HepG2 (cell line): ENCODE data around the gene RMDN2. TPM values are rescaled to one million over a fixed set of nuclear protein-coding genes. Genes with fewer than 3 reads are reported as not detected.

Source experiments
- FOSL1 ChIP-seq: sonication (generic); formaldehyde crosslinking; IDR thresholded peaks from 2 replicates; pipeline ENCODE4 v1.9.0; 2021; ENCODE audit warnings: missing genetic modification reagents, borderline replicate concordance
- JUND ChIP-seq: sonication (generic); formaldehyde crosslinking; IDR thresholded peaks from 2 replicates; pipeline ENCODE4 v1.8.0; 2022; ENCODE audit warnings: mild to moderate bottlenecking, missing genetic modification reagents
- KDM5B ChIP-seq: sonication (generic); formaldehyde crosslinking; IDR thresholded peaks from 2 replicates; pipeline ENCODE4 v1.4.0; 2020; ENCODE audit warnings: missing genetic modification reagents, mild to moderate bottlenecking, borderline replicate concordance
- NPAS2 ChIP-seq: sonication (generic); formaldehyde crosslinking; IDR thresholded peaks from 2 replicates; pipeline ENCODE4 v1.8.0; 2022; ENCODE audit warnings: mild to moderate bottlenecking, missing genetic modification reagents, borderline replicate concordance
- RARG ChIP-seq: sonication (generic); formaldehyde crosslinking; IDR thresholded peaks from 2 replicates; pipeline ENCODE4 v1.4.0; 2020; ENCODE audit warnings: low read depth, mild to moderate bottlenecking, missing genetic modification reagents
- RORA ChIP-seq: sonication (generic); formaldehyde crosslinking; IDR thresholded peaks from 2 replicates; pipeline ENCODE4 v1.5.0; 2020; ENCODE audit warnings: mild to moderate bottlenecking, missing genetic modification reagents, moderate library complexity
- SAFB2 ChIP-seq: sonication (generic); formaldehyde crosslinking; IDR thresholded peaks from 2 replicates; pipeline ENCODE4 v1.5.1; 2020; ENCODE audit warnings: missing genetic modification reagents, low read depth, mild to moderate bottlenecking, borderline replicate concordance
- ZFYVE20 ChIP-seq: sonication (generic); formaldehyde crosslinking; IDR thresholded peaks from 2 replicates; pipeline ENCODE4 v1.8.0; 2023; ENCODE audit warnings: low read depth, mild to moderate bottlenecking, moderate library complexity, missing genetic modification reagents, borderline replicate concordance
- ZNF101 ChIP-seq: sonication (generic); formaldehyde crosslinking; IDR thresholded peaks from 2 replicates; pipeline ENCODE4 v1.4.0; 2020; ENCODE audit warnings: mild to moderate bottlenecking, low read depth, missing genetic modification reagents, borderline replicate concordance
- ZNF12 ChIP-seq: sonication (generic); formaldehyde crosslinking; IDR thresholded peaks from 2 replicates; pipeline ENCODE4 v1.5.0; 2020; ENCODE audit warnings: missing genetic modification reagents
- ZNF124 ChIP-seq: sonication (generic); formaldehyde crosslinking; IDR thresholded peaks from 2 replicates; pipeline ENCODE4 v1.4.0; 2020; ENCODE audit warnings: missing genetic modification reagents
- ZNF20 ChIP-seq: sonication (generic); formaldehyde crosslinking; IDR thresholded peaks from 2 replicates; pipeline ENCODE4 v1.4.0; 2020; ENCODE audit warnings: mild to moderate bottlenecking, moderate library complexity, missing genetic modification reagents
- ZNF326 ChIP-seq: sonication (generic); formaldehyde crosslinking; IDR thresholded peaks from 2 replicates; pipeline ENCODE4 v1.4.0; 2020; ENCODE audit warnings: missing genetic modification reagents, borderline replicate concordance
- ZNF484 ChIP-seq: sonication (generic); formaldehyde crosslinking; IDR thresholded peaks from 2 replicates; pipeline ENCODE4 v1.5.1; 2020; ENCODE audit warnings: mild to moderate bottlenecking, low read depth, missing genetic modification reagents, borderline replicate concordance
- ZNF720 ChIP-seq: sonication (generic); formaldehyde crosslinking; IDR thresholded peaks from 2 replicates; pipeline ENCODE4 v1.4.0; 2020; ENCODE audit warnings: missing genetic modification reagents
- ZNF792 ChIP-seq: IDR thresholded peaks from 2 replicates; pipeline ENCODE4 v1.6.1; 2016
- ZSCAN21 ChIP-seq: sonication (generic); formaldehyde crosslinking; IDR thresholded peaks from 2 replicates; pipeline ENCODE4 v1.8.0; 2022; ENCODE audit warnings: mild to moderate bottlenecking, missing genetic modification reagents, moderate library complexity, borderline replicate concordance
- polyA plus RNA-seq, 8 experiments: library from polyadenylated mRNA; depleted of rRNA in 3 of 8; stranded (reverse) in 7 of 8; unstranded in 1 of 8; fragments of >200 nt; fragmentation: Illumina TruSeq in 4 of 8; extraction: Trizol in 4 of 8; gene quantifications; 2 replicates each; pipeline versions ENCODE4 v1.2.1 to v1.2.3, GENCODE V29; 2011 to 2016; ENCODE audit warnings: low read depth in 4 of 8, missing spikeins in 1 of 8, mixed read lengths in 1 of 8; ENCODE audit not compliant: insufficient read depth in 1 of 8
- total RNA-seq, 5 experiments: library from RNA; depleted of rRNA; stranded (reverse); fragments of >200 nt; fragmentation: Illumina TruSeq; extraction: Trizol; gene quantifications; 2 replicates each; pipeline ENCODE4 v1.2.3, GENCODE V29; 2016; ENCODE audit warnings: low read depth in 1 of 5
- TF ChIP-seq, protein P1 (sequence below): sonication (generic); formaldehyde crosslinking; IDR thresholded peaks from 2 replicates; pipeline ENCODE4 v1.9.0; 2021; ENCODE audit warnings: missing genetic modification reagents, mild to moderate bottlenecking, borderline replicate concordance
- TF ChIP-seq, protein P2 (sequence below): sonication (generic); formaldehyde crosslinking; IDR thresholded peaks from 2 replicates; pipeline ENCODE4 v1.4.0; 2020; ENCODE audit warnings: missing genetic modification reagents, borderline replicate concordance
- TF ChIP-seq, protein P3 (sequence below): sonication (generic); formaldehyde crosslinking; IDR thresholded peaks from 2 replicates; pipeline ENCODE4 v1.5.1; 2020; ENCODE audit warnings: missing genetic modification reagents, mild to moderate bottlenecking, borderline replicate concordance
- TF ChIP-seq, protein P4 (sequence below): sonication (generic); formaldehyde crosslinking; IDR thresholded peaks from 2 replicates; pipeline ENCODE4 v1.4.0; 2020; ENCODE audit warnings: mild to moderate bottlenecking, missing genetic modification reagents
- TF ChIP-seq, protein P5 (sequence below): sonication (generic); formaldehyde crosslinking; IDR thresholded peaks from 2 replicates; pipeline ENCODE4 v1.8.1; 2023; ENCODE audit warnings: mild to moderate bottlenecking, missing genetic modification reagents

The RMDN2 gene
- total and polyA plus RNA-seq, 2 of the 13 experiments (the other 11 are each of a cell fraction or from before 2014, with no cell fraction given), result 2.3 to 8.9 TPM

DNA sequence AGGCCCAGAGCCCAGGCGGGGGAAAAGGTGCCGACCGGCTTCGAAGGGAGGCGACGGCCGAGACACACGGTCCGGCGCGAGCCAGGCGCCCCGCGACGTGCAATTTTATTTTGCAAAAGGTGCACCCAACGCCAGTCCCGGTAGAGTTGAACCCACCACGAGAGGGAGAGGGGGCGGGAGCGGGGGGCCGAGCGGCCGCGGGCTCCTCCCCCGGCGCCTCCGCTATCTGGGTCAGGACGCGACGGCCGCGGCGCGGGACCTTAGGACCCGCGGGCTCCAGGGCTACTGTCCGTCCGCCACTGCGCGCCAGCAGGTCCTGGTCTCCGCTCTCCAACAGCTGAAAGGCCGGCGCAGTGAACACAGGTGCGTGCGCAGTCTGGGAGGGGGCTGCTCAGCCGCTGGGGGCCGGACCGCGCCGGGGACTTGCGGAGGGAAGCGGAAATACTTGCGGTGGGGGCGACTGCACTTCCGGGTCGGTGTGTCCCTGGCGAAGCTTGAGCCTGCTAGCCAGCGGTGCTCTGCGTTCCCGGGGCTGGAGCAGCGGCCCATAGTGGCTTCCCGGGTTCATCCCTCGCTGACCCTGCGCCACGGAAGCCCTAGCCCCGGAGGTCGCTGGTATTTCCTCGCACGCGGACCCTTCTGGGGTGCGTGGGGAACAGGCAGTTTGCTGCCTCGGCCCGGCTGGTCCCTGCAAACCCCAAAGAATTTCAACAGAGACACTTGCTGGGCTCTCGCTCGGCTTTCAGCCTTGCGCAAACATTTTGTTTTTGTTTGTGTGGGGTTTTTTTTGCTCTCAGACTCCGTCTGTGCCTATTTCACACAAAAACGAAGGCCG, at the start of gene RMDN2 (continued):
- TF ChIP-seq ZNF20 (CRISPR knock-in tag) (peak; percentile 85), NPAS2 (CRISPR knock-in tag) (no peak), ZNF326 (no peak), ZNF720 (CRISPR knock-in tag) (no peak), RORA (CRISPR knock-in tag) (no peak), SAFB2 (CRISPR knock-in tag) (peak; percentile 84; the same call in 1 of the 2 replicates), ZNF101 (CRISPR knock-in tag) (peak; percentile 90), ZNF792 (CRISPR knock-in tag) (peak; percentile 84; the same call in 1 of the 2 replicates), ZNF484 (no peak), ZFYVE20 (CRISPR knock-in tag) (no peak), RARG (CRISPR knock-in tag) (peak; percentile 84), KDM5B (CRISPR knock-in tag) (peak; percentile 99), ZNF124 (CRISPR knock-in tag) (peak; percentile 72; the same call in 1 of the 2 replicates), ZSCAN21 (CRISPR knock-in tag) (peak; percentile 97; the same call in 1 of the 2 replicates), ZNF12 (CRISPR knock-in tag) (peak; percentile 36; the same call in 1 of the 2 replicates), FOSL1 (CRISPR knock-in tag) (no peak; the same call in 1 of the 2 replicates), JUND (CRISPR knock-in tag) (peak; percentile 54)
- TF ChIP-seq, protein P1, sequence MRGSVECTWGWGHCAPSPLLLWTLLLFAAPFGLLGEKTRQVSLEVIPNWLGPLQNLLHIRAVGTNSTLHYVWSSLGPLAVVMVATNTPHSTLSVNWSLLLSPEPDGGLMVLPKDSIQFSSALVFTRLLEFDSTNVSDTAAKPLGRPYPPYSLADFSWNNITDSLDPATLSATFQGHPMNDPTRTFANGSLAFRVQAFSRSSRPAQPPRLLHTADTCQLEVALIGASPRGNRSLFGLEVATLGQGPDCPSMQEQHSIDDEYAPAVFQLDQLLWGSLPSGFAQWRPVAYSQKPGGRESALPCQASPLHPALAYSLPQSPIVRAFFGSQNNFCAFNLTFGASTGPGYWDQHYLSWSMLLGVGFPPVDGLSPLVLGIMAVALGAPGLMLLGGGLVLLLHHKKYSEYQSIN (CRISPR knock-in tag), result no peak
- TF ChIP-seq, protein P2, sequence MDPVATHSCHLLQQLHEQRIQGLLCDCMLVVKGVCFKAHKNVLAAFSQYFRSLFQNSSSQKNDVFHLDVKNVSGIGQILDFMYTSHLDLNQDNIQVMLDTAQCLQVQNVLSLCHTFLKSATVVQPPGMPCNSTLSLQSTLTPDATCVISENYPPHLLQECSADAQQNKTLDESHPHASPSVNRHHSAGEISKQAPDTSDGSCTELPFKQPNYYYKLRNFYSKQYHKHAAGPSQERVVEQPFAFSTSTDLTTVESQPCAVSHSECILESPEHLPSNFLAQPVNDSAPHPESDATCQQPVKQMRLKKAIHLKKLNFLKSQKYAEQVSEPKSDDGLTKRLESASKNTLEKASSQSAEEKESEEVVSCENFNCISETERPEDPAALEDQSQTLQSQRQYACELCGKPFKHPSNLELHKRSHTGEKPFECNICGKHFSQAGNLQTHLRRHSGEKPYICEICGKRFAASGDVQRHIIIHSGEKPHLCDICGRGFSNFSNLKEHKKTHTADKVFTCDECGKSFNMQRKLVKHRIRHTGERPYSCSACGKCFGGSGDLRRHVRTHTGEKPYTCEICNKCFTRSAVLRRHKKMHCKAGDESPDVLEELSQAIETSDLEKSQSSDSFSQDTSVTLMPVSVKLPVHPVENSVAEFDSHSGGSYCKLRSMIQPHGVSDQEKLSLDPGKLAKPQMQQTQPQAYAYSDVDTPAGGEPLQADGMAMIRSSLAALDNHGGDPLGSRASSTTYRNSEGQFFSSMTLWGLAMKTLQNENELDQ (CRISPR knock-in tag), result peak; percentile 56; the same call in 1 of the 2 replicates
- TF ChIP-seq, protein P3, sequence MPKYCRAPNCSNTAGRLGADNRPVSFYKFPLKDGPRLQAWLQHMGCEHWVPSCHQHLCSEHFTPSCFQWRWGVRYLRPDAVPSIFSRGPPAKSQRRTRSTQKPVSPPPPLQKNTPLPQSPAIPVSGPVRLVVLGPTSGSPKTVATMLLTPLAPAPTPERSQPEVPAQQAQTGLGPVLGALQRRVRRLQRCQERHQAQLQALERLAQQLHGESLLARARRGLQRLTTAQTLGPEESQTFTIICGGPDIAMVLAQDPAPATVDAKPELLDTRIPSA, result no peak
- TF ChIP-seq, protein P4, sequence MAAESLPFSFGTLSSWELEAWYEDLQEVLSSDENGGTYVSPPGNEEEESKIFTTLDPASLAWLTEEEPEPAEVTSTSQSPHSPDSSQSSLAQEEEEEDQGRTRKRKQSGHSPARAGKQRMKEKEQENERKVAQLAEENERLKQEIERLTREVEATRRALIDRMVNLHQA (CRISPR knock-in tag), result no peak
- TF ChIP-seq, protein P5, sequence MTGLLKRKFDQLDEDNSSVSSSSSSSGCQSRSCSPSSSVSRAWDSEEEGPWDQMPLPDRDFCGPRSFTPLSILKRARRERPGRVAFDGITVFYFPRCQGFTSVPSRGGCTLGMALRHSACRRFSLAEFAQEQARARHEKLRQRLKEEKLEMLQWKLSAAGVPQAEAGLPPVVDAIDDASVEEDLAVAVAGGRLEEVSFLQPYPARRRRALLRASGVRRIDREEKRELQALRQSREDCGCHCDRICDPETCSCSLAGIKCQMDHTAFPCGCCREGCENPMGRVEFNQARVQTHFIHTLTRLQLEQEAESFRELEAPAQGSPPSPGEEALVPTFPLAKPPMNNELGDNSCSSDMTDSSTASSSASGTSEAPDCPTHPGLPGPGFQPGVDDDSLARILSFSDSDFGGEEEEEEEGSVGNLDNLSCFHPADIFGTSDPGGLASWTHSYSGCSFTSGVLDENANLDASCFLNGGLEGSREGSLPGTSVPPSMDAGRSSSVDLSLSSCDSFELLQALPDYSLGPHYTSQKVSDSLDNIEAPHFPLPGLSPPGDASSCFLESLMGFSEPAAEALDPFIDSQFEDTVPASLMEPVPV, result peak; percentile 99
